ENCODE results near the gene BASP1.
"Not testable (repeated sequence)": the region's sequence is repeated elsewhere in the genome, so short reads cannot be mapped to it uniquely, and the experiment has no call there.

BASP1 gene

DNA sequence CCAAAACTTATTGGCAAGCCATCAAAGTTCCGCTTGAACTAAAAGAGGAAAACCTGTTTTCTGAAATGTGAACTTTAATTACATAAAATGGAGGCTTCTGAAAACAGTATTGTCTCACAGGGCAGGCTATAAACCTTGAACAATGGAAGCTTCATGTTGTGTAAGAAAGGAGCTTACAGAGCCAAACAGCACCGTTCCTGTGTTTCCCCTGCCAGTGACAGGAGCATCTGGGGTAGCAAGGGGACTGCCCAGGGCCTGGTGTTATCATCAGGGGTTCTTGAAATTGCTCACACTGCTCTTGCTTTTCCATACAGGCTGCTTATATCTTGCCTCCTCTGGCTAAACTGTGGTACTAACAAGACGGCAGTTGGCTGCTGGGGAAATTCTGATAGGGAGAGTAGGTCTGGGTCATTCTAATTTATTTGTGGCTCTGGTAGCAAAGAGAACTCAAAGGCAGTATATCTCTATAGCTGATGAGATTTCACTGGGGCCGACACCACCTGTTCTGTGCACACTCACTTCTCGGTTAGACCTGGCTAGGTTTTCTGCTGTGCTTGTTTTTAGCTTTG lies 40.4 kb downstream of the BASP1 start:
- DNase-seq: no peak

DNA sequence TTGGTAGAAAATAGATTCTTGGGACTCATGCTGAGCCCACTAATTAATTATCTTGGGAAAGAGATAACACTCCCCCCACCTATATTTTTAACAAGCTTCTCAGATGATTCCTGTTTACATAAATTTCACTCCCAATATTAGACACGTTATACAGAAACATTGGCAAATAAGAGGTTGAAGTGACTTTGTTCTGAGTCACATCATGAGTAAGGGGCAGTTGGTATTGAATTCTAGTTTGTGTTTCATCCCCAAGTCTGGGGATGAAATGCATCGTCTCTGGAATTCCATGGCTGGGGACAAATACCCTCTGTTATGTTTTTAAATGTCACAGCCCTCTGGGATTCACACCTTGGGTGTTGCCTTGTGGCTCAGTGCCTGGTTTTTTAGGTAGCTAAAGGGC lies 41.0 kb downstream of the BASP1 start:
- DNase-seq: no peak

GRCh38 chr5:17259012-17259411 lies 41.6 kb downstream of the BASP1 start:
- DNase-seq: not testable (repeated sequence)

DNA sequence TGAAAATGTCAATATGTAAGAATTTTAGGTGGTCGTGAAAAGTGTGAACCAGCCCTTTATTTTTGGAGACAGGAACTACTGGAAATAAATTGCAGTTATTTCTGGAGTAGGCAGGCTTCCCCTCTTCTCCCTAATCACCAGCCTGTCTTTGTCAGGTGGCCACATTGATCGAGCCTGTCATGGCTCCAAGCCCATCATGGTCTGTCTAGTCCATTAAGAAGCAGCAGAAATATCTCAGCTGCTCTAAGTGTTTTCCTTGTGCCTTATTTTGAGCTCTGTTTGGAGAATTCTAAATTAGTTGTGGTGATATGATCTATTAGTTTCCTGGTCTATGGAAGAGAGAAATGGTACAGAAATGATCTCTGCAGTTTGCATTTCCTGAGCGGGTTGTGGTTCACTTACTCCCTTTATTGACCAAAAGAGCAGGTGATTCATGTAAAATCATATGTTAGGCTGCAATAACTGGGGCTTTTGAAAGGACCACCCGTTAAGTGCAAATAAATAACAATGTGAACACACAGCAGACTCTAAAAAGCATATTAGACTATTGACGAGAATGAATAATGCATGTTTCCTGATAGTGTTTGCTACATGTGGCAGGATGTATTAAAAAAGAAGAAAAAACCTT lies 42.3 kb downstream of the BASP1 start:
- DNase-seq: no peak

DNA sequence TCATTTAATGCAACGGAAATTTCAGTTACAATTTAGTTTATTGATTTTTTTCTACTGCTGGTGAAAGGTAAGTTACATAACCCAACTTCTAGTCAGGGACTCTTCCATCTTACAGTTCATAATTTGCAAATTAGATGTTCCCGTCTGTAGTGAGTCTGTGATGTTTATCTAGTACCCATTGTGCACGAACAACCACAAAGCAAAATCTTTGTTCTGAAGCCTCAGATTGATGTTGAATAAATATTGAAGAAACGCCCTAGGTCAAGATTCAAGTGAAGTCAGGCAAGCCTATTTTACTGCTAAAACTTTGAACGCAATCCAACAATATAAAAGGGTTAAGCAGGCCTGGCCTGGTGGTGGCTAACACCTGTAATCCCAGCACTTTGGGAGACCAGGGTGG lies 43.1 kb downstream of the BASP1 start:
- no peak for DNase-seq

DNA sequence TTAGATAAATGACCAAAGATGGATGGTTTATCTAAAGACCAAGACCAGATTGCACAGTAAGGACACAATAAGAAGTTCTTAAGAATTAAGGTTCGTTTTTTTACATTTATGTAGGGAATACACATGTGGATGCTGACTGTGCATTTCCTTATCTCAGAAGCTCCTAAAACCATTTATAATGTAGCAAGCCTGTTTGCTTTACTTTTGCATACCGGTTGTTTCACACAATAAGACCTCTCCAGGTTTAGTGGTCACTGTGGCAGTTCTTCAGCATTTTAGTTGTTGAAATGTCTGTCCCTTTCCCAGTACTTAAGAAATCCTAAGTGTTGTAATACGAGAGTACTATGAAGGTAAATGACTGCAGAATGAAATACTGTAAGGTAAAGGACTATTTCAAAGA lies 43.6 kb downstream of the BASP1 start:
- DNase-seq: no peak

DNA sequence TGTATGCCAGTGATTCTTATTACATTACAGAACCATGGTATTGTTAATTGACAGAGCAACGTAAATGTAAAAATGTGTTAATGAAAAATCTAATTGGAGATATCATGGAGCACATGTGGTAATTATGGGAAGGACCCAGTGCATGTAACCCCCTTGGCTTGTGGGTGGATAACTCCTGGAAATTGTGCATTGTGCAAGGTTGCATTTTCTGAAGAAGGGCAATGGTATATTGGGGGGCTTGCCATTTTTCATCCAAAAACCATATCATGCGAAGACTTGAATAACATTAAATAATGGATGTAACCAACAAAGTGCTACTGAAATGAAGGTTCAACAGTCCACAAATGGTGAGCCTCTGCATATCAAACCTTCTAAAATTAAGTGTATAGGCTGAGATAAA lies 47.6 kb downstream of the BASP1 start:
- no peak for DNase-seq

GRCh38 chr5:17267106-17267505 lies 49.7 kb downstream of the BASP1 start:
- no peak for DNase-seq

DNA sequence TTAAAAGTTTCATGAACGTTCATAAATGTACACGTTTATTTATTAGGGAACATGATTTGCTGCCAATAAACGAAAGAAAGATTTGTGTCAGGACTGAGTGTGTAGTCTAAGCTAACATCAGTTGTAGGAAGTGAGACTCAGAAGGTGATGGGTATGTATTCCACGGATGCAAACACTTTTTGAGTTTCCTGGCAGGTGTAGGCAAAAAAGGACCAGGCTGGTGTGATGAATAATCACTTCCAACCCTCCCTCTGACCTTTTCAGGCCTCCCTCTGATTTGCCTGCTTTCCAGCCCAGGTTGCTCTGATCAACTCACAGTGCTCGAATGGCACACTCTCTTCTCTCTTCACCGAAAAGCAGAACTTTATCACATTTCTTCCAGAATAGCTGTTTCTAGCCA lies 51.8 kb downstream of the BASP1 start:
- no peak for DNase-seq

DNA sequence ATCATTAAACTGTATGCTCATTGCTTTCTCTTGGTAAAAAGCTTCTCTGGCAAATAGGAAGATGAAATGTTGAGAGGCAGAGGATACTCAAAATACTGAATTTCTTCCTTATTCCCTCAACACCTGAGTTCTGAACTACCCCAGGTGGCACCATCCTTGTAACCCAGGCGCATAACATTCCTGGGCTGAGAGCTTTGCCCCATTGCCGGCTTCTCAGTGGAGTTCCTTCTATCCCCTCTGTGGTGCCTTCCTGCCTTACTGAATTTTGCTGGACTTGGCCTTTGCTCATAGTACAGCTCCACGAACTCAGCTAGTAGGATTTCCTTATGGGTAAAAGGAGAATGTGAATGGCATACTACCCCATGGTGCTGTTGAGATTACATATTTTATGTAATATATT lies 54.7 kb downstream of the BASP1 start:
- DNase-seq: no peak

DNA sequence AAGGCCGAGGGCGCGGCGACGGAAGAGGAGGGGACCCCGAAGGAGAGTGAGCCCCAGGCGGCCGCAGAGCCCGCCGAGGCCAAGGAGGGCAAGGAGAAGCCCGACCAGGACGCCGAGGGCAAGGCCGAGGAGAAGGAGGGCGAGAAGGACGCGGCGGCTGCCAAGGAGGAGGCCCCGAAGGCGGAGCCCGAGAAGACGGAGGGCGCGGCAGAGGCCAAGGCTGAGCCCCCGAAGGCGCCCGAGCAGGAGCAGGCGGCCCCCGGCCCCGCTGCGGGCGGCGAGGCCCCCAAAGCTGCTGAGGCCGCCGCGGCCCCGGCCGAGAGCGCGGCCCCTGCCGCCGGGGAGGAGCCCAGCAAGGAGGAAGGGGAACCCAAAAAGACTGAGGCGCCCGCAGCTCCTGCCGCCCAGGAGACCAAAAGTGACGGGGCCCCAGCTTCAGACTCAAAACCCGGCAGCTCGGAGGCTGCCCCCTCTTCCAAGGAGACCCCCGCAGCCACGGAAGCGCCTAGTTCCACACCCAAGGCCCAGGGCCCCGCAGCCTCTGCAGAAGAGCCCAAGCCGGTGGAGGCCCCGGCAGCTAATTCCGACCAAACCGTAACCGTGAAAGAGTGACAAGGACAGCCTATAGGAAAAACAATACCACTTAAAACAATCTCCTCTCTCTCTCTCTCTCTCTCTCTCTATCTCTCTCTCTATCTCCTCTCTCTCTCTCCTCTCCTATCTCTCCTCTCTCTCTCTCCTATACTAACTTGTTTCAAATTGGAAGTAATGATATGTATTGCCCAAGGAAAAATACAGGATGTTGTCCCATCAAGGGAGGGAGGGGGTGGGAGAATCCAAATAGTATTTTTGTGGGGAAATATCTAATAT lies 58.1 kb downstream of the BASP1 start:
- no peak for DNase-seq

DNA sequence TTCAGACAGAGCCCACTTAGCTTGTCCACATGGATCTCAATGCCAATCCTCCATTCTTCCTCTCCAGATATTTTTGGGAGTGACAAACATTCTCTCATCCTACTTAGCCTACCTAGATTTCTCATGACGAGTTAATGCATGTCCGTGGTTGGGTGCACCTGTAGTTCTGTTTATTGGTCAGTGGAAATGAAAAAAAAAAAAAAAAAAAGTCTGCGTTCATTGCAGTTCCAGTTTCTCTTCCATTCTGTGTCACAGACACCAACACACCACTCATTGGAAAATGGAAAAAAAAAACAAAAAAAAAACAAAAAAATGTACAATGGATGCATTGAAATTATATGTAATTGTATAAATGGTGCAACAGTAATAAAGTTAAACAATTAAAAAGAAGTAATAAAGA lies 59.0 kb downstream of the BASP1 start:
- DNase-seq: no peak

- DNase-seq: no peak
Measured at GRCh38 chr5:17277907-17278306, 60.5 kb downstream of the BASP1 start.

GRCh38 chr5:17278931-17279330 lies 61.5 kb downstream of the BASP1 start:
- no peak for DNase-seq

GRCh38 chr5:17279487-17279886 lies 62.1 kb downstream of the BASP1 start:
- no peak for DNase-seq

- DNase-seq: no peak
Measured at GRCh38 chr5:17282283-17283120, 65.1 kb downstream of the BASP1 start.

DNA sequence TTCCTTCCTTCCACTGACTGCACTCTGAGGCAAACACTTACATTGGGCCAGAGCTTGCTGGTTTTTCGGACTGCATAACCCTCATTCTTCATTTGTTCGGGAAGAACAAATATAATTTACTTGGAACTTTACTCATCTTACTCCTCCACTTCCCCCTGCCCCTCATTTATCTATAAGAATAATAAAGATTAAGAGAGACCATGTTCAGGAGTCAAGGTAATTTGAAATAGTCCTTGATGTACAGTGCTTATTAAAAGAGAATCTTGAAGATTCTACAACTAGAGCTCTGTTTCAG lies 65.6 kb downstream of the BASP1 start:
- no peak for DNase-seq

GRCh38 chr5:17287501-17288155 lies 70.2 kb downstream of the BASP1 start:
- no peak for DNase-seq

- DNase-seq: no peak
Measured at GRCh38 chr5:17288570-17288969, 71.1 kb downstream of the BASP1 start.

DNA sequence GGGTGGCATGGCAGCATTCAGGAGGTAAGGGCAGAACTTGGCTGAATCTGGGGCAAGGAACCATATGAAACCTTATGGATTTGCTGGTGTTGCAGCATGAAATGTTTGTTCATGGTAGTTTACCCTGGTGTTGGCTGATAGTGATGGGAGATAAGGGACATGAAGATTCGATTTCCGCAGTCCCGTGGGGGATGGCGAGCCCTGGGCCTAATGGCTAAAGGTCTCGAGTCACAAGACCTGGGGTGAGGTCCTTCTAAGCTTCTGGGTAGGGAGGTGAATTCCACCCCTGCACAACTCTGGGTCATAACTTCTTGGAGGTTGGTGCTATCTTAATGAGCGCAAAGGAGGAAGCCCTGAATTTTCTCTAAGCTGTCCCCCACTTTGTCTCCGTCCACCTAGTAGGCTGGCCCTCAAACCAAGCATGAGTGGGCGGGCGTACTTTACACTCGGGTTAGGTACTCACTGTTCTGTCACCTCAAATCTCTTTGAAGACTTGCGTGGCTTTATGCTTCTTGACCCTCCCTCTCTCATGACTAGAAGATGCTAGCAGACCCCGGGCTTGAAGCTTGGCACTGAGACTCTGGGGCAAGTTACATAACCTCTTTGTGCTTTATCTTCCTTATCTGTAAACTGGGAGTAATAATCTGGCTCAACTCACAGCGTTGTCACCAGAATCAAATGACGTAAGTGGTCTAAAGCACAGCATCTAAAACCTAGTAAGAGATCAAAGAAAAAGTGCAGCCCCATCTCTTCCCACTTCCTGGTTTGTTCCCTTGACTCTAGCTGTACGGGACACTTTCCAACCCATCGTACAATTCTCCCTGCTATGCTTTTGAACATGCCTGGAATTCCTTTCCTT lies 72.5 kb downstream of the BASP1 start:
- DNase-seq: no peak

- no peak for DNase-seq
Measured at GRCh38 chr5:17290540-17290974, 73.1 kb downstream of the BASP1 start.

Measured in effector CD4-positive, alpha-beta T cell (primary cell).